HTERT RPE-1 (cell line): Measurements from ENCODE around the gene MEGF6.

Source experiments
- in situ Hi-C: fragments of 300-500 bp; cut with MboI; formaldehyde crosslinking; loops from 4 replicates; pipeline ENCODE4 v1.14.3; 2020; ENCODE audit warnings: low sequenced_read_pairs

MEGF6 gene

GRCh38 chr1:3522564-3523265 lies 88.6 kb downstream of the MEGF6 start:
- in situ Hi-C loops = no loop called here

- in situ Hi-C loops = no loop called here
Measured at GRCh38 chr1:3522112-3522511, 89.2 kb downstream of the MEGF6 start.

GRCh38 chr1:3521426-3521825 lies 89.9 kb downstream of the MEGF6 start:
- in situ Hi-C loops = no loop called here

- in situ Hi-C loops = no loop called here
Measured at GRCh38 chr1:3520419-3521378, 90.6 kb downstream of the MEGF6 start.

- in situ Hi-C loops = no loop called here
Measured at GRCh38 chr1:3519301-3519885, 91.9 kb downstream of the MEGF6 start.

GRCh38 chr1:3518756-3519155 lies 92.6 kb downstream of the MEGF6 start:
- in situ Hi-C loops = no loop called here

- in situ Hi-C loops = no loop called here
Measured at GRCh38 chr1:3518256-3518655, 93.1 kb downstream of the MEGF6 start.

GRCh38 chr1:3516911-3517675 lies 94.2 kb downstream of the MEGF6 start:
- in situ Hi-C loops = no loop called here

- in situ Hi-C loops = no loop called here
Measured at GRCh38 chr1:3516481-3516869, 94.8 kb downstream of the MEGF6 start.

- in situ Hi-C loops = no loop called here
Measured at GRCh38 chr1:3515774-3516480, 95.4 kb downstream of the MEGF6 start.

- in situ Hi-C loops = no loop called here
Measured at GRCh38 chr1:3515272-3515671, 96.0 kb downstream of the MEGF6 start.

GRCh38 chr1:3514404-3514803 lies 96.9 kb downstream of the MEGF6 start:
- in situ Hi-C loops = no loop called here

- in situ Hi-C loops = no loop called here
Measured at GRCh38 chr1:3511856-3512255, 99.5 kb downstream of the MEGF6 start.

GRCh38 chr1:3511306-3511705 lies 100.0 kb downstream of the MEGF6 start:
- in situ Hi-C loops = no loop called here

- in situ Hi-C loops = no loop called here
Measured at GRCh38 chr1:3510956-3511250, 100.4 kb downstream of the MEGF6 start.

GRCh38 chr1:3510136-3510955 lies 101.0 kb downstream of the MEGF6 start:
- in situ Hi-C loops = no loop called here

GRCh38 chr1:3509721-3510120 lies 101.6 kb downstream of the MEGF6 start:
- in situ Hi-C loops = no loop called here

GRCh38 chr1:3508757-3509415 lies 102.4 kb downstream of the MEGF6 start:
- in situ Hi-C loops = no loop called here

- in situ Hi-C loops = no loop called here
Measured at GRCh38 chr1:3507636-3508275, 103.6 kb downstream of the MEGF6 start.
